OCI-LY3 (cell line): ENCODE results near the gene NOLC1.
A peak's percentile ranks its signal among the peaks of the same experiment; 100 is the strongest.

Experiments
- H2AFZ ChIP-seq: fragments of 200-600, 300-600 bp; shearing (Covaris generic); 2 replicates; pipeline ENCODE4 v1.6.0; 2014; ENCODE audit warnings: antibody characterized with exemption, low read depth, low read length
- H3K27ac ChIP-seq: fragments of 200-600, 300-600 bp; sonication (generic); 2 replicates; pipeline ENCODE4 v1.5.1; 2014; ENCODE audit warnings: mild to moderate bottlenecking, low read length, moderate library complexity, mixed read lengths
- H3K27me3 ChIP-seq: fragments of 200-600, 300-600 bp; sonication (generic); 2 replicates; pipeline ENCODE4 v1.6.1; 2014; ENCODE audit warnings: low read depth, low read length, mixed read lengths
- H3K36me3 ChIP-seq: fragments of 200-600, 300-600 bp; sonication (generic); replicated peaks from 2 replicates; pipeline ENCODE3; 2014; ENCODE audit warnings: low read depth, low read length, mixed read lengths
- H3K4me1 ChIP-seq: fragments of 300-600, 200-600 bp; sonication (generic); 2 replicates; pipeline ENCODE4 v1.6.1; 2014; ENCODE audit warnings: low read length, mixed read lengths
- H3K4me2 ChIP-seq: fragments of 200-600, 300-600 bp; sonication (generic); 2 replicates; pipeline ENCODE4 v1.6.1; 2014; ENCODE audit warnings: low read length, mixed read lengths
- H3K4me3 ChIP-seq: fragments of 300-600, 200-600 bp; sonication (generic); 2 replicates; pipeline ENCODE4 v1.5.1; 2014; ENCODE audit warnings: antibody characterized with exemption, mild to moderate bottlenecking, low read length, moderate library complexity
- H3K79me2 ChIP-seq: fragments of 300-600, 200-600 bp; shearing (Covaris generic); 2 replicates; pipeline ENCODE4 v1.6.1; 2014; ENCODE audit warnings: mild to moderate bottlenecking, low read length, mixed read lengths
- H3K9ac ChIP-seq: fragments of 300-600, 200-600 bp; shearing (Covaris generic); 2 replicates; pipeline ENCODE4 v1.6.0; 2014; ENCODE audit warnings: mild to moderate bottlenecking, low read length, moderate library complexity
- H3K9me3 ChIP-seq: fragments of 200-600, 300-600 bp; shearing (Covaris generic); 2 replicates; pipeline ENCODE4 v1.6.1; 2014; ENCODE audit warnings: low read length, mixed read lengths; ENCODE audit not compliant: insufficient read depth
- H4K20me1 ChIP-seq: fragments of 200-600, 300-600 bp; sonication (generic); 2 replicates; pipeline ENCODE4 v1.6.1; 2016; ENCODE audit warnings: low read length, mixed read lengths; ENCODE audit not compliant: insufficient read depth
- CTCF ChIP-seq: fragments of 200-600, 300-600 bp; sonication (generic); IDR thresholded peaks from 2 replicates; pipeline ENCODE4 v1.5.1; 2014; ENCODE audit warnings: antibody characterized with exemption, low read length, low read depth
- EZH2phosphoT487 ChIP-seq: fragments of 200-600 bp; shearing (Covaris generic); IDR thresholded peaks from 2 replicates; pipeline ENCODE4 v1.6.1; 2018; ENCODE audit warnings: antibody characterized with exemption, mixed run types, low read depth

The NOLC1 gene

GRCh38 chr10:102153093-102153620 is 968 bp downstream of the NOLC1 start:
- no peaks in the 10 kb centered on the region for H3K9me3 ChIP-seq
- peaks cover 66% of the 10 kb centered on the region for H3K79me2 ChIP-seq
- H3K36me3 ChIP-seq = peaks cover 36% of the 10 kb centered on the region
- peak overlapping the region; percentile 94 for H3K4me3 ChIP-seq
- H3K4me1 ChIP-seq = peaks cover 19% of the 10 kb centered on the region
- H3K27ac ChIP-seq = peak overlapping the region; percentile 64
- peak overlapping the region; percentile 88 for H3K4me2 ChIP-seq
- H4K20me1 ChIP-seq = peaks cover 8% of the 10 kb centered on the region; the same call in 1 of the 2 replicates
- TF ChIP-seq EZH2phosphoT487 (no peak), CTCF (no peak)
- peak overlapping the region; percentile 92 for H3K9ac ChIP-seq
- H2AFZ ChIP-seq = no peak overlapping the region
- H3K27me3 ChIP-seq = no peaks in the 10 kb centered on the region

- H4K20me1 ChIP-seq = peaks cover 8% of the 10 kb centered on the region; the same call in 1 of the 2 replicates
- H3K36me3 ChIP-seq = peaks cover 40% of the 10 kb centered on the region
- no peak overlapping the region for H3K27ac ChIP-seq
- no peaks in the 10 kb centered on the region for H3K9me3 ChIP-seq
- H3K4me2 ChIP-seq = no peak overlapping the region
- H3K79me2 ChIP-seq = peaks cover 66% of the 10 kb centered on the region
- TF ChIP-seq EZH2phosphoT487 (no peak), CTCF (no peak)
- peaks cover 19% of the 10 kb centered on the region for H3K4me1 ChIP-seq
- H3K9ac ChIP-seq = no peak overlapping the region
- H2AFZ ChIP-seq = no peak overlapping the region
- H3K4me3 ChIP-seq = no peak overlapping the region
- no peaks in the 10 kb centered on the region for H3K27me3 ChIP-seq
Measured at GRCh38 chr10:102154466-102155116, 2.4 kb downstream of the NOLC1 start.

- Histone ChIP-seq H3K9ac (no peak overlapping the region), H3K27me3 (no peaks in the 10 kb centered on the region), H3K27ac (no peak overlapping the region), H3K4me3 (no peak overlapping the region), H3K4me2 (no peak overlapping the region), H4K20me1 (peaks cover 8% of the 10 kb centered on the region; the same call in 1 of the 2 replicates), H3K79me2 (peaks cover 59% of the 10 kb centered on the region), H3K9me3 (no peaks in the 10 kb centered on the region), H3K36me3 (peaks cover 55% of the 10 kb centered on the region), H2AFZ (no peak overlapping the region), H3K4me1 (peaks cover 3% of the 10 kb centered on the region; the same call in 1 of the 2 replicates)
- no peak for TF ChIP-seq EZH2phosphoT487
- TF ChIP-seq CTCF = no peak
Measured at GRCh38 chr10:102157224-102157623, 5.0 kb downstream of the NOLC1 start.

- Histone ChIP-seq H3K4me3 (no peak overlapping the region), H3K27ac (no peak overlapping the region), H2AFZ (no peak overlapping the region), H3K4me2 (no peak overlapping the region), H3K9me3 (no peaks in the 10 kb centered on the region), H3K27me3 (no peaks in the 10 kb centered on the region), H3K79me2 (peaks cover 40% of the 10 kb centered on the region), H3K9ac (no peak overlapping the region), H3K4me1 (no peaks in the 10 kb centered on the region), H3K36me3 (peaks cover 62% of the 10 kb centered on the region), H4K20me1 (peaks cover 8% of the 10 kb centered on the region; the same call in 1 of the 2 replicates)
- no peak for TF ChIP-seq CTCF
- TF ChIP-seq EZH2phosphoT487 = no peak
Measured at GRCh38 chr10:102159051-102159597, 6.9 kb downstream of the NOLC1 start.
